WTC11 (cell line): Measurements from ENCODE around the gene ARID2. TPM values are rescaled to one million over a fixed set of nuclear protein-coding genes. Genes with fewer than 3 reads are reported as not detected.

Source experiments
- ATAC-seq: fragments of 200-7000 bp; cut with Tn5 transposase; 2 replicates; pipeline ENCODE4 v1.10.0; 2021; ENCODE audit warnings: mild to moderate bottlenecking, moderate library complexity
- CTCF ChIA-PET: fragments of 300-600 bp; sonication (Branson Sonifier 250); formaldehyde crosslinking; loops from one replicate; lab custom pipeline; 2021; ENCODE audit warnings: antibody characterized with exemption; lab: Charles Lee
- POLR2A ChIA-PET: fragments of 350-600 bp; sonication (Branson Sonifier 250); formaldehyde crosslinking; loops from one replicate; lab custom pipeline; 2021; ENCODE audit warnings: antibody characterized with exemption; lab: Charles Lee
- DNase-seq: peaks from one replicate; pipeline ENCODE4 v3.0.0; 2021; ENCODE audit warnings: low spot score
- H3K27ac Mint-ChIP-seq: 2 replicates; pipeline ENCODE4 v1.8.0; 2021; ENCODE audit warnings: mixed read lengths
- H3K27me3 Mint-ChIP-seq: 2 replicates; pipeline ENCODE4 v1.8.0; 2021; ENCODE audit warnings: low read depth, mild to moderate bottlenecking, moderate library complexity, mixed read lengths
- H3K36me3 Mint-ChIP-seq: 2 replicates; pipeline ENCODE4 v1.8.0; 2021; ENCODE audit warnings: mixed read lengths
- H3K4me1 Mint-ChIP-seq: 2 replicates; pipeline ENCODE4 v1.8.0; 2022; ENCODE audit warnings: mixed read lengths
- H3K4me3 Mint-ChIP-seq: 2 replicates; pipeline ENCODE4 v1.8.0; 2021; ENCODE audit warnings: mild to moderate bottlenecking, moderate library complexity, mixed read lengths
- H3K9me3 Mint-ChIP-seq: 2 replicates; pipeline ENCODE4 v1.8.0; 2021; ENCODE audit warnings: mixed read lengths
- CDX4 ChIP-seq: fragments of 250-450 bp; sonication (Bioruptor Pico); IDR thresholded peaks from 2 replicates; pipeline ENCODE4 v1.9.0; 2021; ENCODE audit warnings: moderate library complexity, mild to moderate bottlenecking, inconsistent platforms, borderline replicate concordance
- CREM ChIP-seq: sonication (generic); formaldehyde crosslinking; IDR thresholded peaks from 2 replicates; pipeline ENCODE4 v1.8.1; 2022; ENCODE audit warnings: mild to moderate bottlenecking, missing genetic modification reagents, moderate library complexity
- FOXK1 ChIP-seq: sonication (generic); formaldehyde crosslinking; IDR thresholded peaks from 2 replicates; pipeline ENCODE4 v1.8.0; 2022; ENCODE audit warnings: mild to moderate bottlenecking, moderate library complexity, missing genetic modification reagents
- FOXP1 ChIP-seq: sonication (generic); formaldehyde crosslinking; IDR thresholded peaks from 2 replicates; pipeline ENCODE4 v1.8.0; 2022; ENCODE audit warnings: missing genetic modification reagents, mild to moderate bottlenecking, moderate library complexity, borderline replicate concordance
- GABPB1 ChIP-seq: sonication (generic); formaldehyde crosslinking; IDR thresholded peaks from 2 replicates; pipeline ENCODE4 v1.8.1; 2023; ENCODE audit warnings: mild to moderate bottlenecking, missing genetic modification reagents
- HMGA2 ChIP-seq: fragments of 250-450 bp; sonication (Bioruptor Pico); IDR thresholded peaks from 2 replicates; pipeline ENCODE4 v1.4.0; 2021; ENCODE audit warnings: mild to moderate bottlenecking, moderate library complexity
- HMGXB4 ChIP-seq: sonication (generic); formaldehyde crosslinking; IDR thresholded peaks from 2 replicates; pipeline ENCODE4 v1.8.1; 2023; ENCODE audit warnings: mild to moderate bottlenecking, moderate library complexity, missing genetic modification reagents
- ZNF281 ChIP-seq: sonication (generic); formaldehyde crosslinking; IDR thresholded peaks from 2 replicates; pipeline ENCODE4 v1.8.0; 2023; ENCODE audit warnings: mild to moderate bottlenecking, missing genetic modification reagents
- ZNF317 ChIP-seq: sonication (generic); formaldehyde crosslinking; IDR thresholded peaks from 2 replicates; pipeline ENCODE4 v1.8.1; 2023; ENCODE audit warnings: low read depth, mild to moderate bottlenecking, moderate library complexity, missing genetic modification reagents, borderline replicate concordance
- ZNF532 ChIP-seq: fragments of 250-450 bp; sonication (Bioruptor Pico); IDR thresholded peaks from 2 replicates; pipeline ENCODE4 v1.9.0; 2021; ENCODE audit warnings: mild to moderate bottlenecking, borderline replicate concordance
- total RNA-seq: library from RNA; stranded (reverse); gene quantifications from 3 replicates; pipeline ENCODE4 v1.2.3, GENCODE V29; 2021
- TF ChIP-seq, protein P1 (sequence below): fragments of 250-450 bp; sonication (Bioruptor Pico); IDR thresholded peaks from 2 replicates; pipeline ENCODE4 v1.9.0; 2021; ENCODE audit warnings: mild to moderate bottlenecking

The ARID2 gene
- total RNA-seq, 1 experiment from 2014 or later, result 33.9 TPM

- DNase-seq, result no peak
- Mint-ChIP-seq H3K36me3 (peaks cover 70% of the 10 kb centered on the region), H3K27ac (no peak overlapping the region), H3K4me3 (no peak overlapping the region), H3K27me3 (no peaks in the 10 kb centered on the region), H3K4me1 (peaks cover 14% of the 10 kb centered on the region), H3K9me3 (peaks cover 41% of the 10 kb centered on the region)
- no peak for ATAC-seq
- POLR2A ChIA-PET, result no interaction called here
- CTCF ChIA-PET, result no interaction called here
- TF ChIP-seq, protein P1, sequence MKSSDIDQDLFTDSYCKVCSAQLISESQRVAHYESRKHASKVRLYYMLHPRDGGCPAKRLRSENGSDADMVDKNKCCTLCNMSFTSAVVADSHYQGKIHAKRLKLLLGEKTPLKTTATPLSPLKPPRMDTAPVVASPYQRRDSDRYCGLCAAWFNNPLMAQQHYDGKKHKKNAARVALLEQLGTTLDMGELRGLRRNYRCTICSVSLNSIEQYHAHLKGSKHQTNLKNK (CRISPR knock-in tag), result no peak
- no peak for TF ChIP-seq CDX4 (CRISPR knock-in tag)
- no peak for TF ChIP-seq CREM (CRISPR knock-in tag)
- TF ChIP-seq GABPB1, result no peak
- no peak for TF ChIP-seq FOXK1 (CRISPR knock-in tag)
- no peak for TF ChIP-seq ZNF281 (CRISPR knock-in tag)
Observed at GRCh38 chr12:45737638-45738037, 8.1 kb downstream of the ARID2 start.

- Mint-ChIP-seq H3K4me1 (peaks cover 11% of the 10 kb centered on the region), H3K27ac (no peak overlapping the region), H3K4me3 (no peak overlapping the region)
- CTCF ChIA-PET, result interaction anchor here (1.4 kb wide), 2 partner anchors 14 to 197 kb away, joined by 4 to 5 read pairs; no protein-coding TSS in a partner anchor
- TF ChIP-seq HMGXB4 (CRISPR knock-in tag) (no peak), ZNF317 (CRISPR knock-in tag) (peak; percentile 90)
- TF ChIP-seq, all 79 proteins: peak for 1
- POLR2A ChIA-PET, result interaction anchor here (1.6 kb wide), 1 partner anchor 15 kb away, joined by 5 read pairs; no protein-coding TSS in a partner anchor
- Mint-ChIP-seq H3K27me3 (no peaks in the 10 kb centered on the region), H3K9me3 (peaks cover 23% of the 10 kb centered on the region), H3K36me3 (peaks cover 36% of the 10 kb centered on the region)
- ATAC-seq, result no peak
- DNase-seq, result no peak
Observed at GRCh38 chr12:45742590-45742989, 13.1 kb downstream of the ARID2 start.

GRCh38 chr12:45743247-45743646 lies 13.7 kb downstream of the ARID2 start:
- TF ChIP-seq FOXP1 (CRISPR knock-in tag) (no peak), HMGA2 (CRISPR knock-in tag) (no peak), ZNF532 (CRISPR knock-in tag) (no peak)
- no peak for DNase-seq
- no peak for ATAC-seq
- H3K4me3 Mint-ChIP-seq, result no peak overlapping the region
- H3K27me3 Mint-ChIP-seq, result no peaks in the 10 kb centered on the region
- ChIA-PET POLR2A (interaction anchor here (1.6 kb wide), 1 partner anchor 15 kb away, joined by 5 read pairs; no protein-coding TSS in a partner anchor), CTCF (interaction anchor here (1.4 kb wide), 1 partner anchor 198 kb away, joined by 4 read pairs; no protein-coding TSS in a partner anchor)
- H3K4me1 Mint-ChIP-seq, result peaks cover 11% of the 10 kb centered on the region
- H3K36me3 Mint-ChIP-seq, result peaks cover 35% of the 10 kb centered on the region
- H3K27ac Mint-ChIP-seq, result no peak overlapping the region
- peaks cover 21% of the 10 kb centered on the region for H3K9me3 Mint-ChIP-seq
